Activated effector memory CD4-positive, alpha-beta T cell treated with Interleukin-2 at 50 U/mL for 16 hours (primary cell): ENCODE measurements around the gene VSX1.
A peak's percentile ranks its signal among the peaks of the same experiment; 100 is the strongest.

Source experiments
- DNase-seq: peaks from one replicate; pipeline ENCODE4 v3.0.0-alpha.2; 2020

Gene VSX1

DNA sequence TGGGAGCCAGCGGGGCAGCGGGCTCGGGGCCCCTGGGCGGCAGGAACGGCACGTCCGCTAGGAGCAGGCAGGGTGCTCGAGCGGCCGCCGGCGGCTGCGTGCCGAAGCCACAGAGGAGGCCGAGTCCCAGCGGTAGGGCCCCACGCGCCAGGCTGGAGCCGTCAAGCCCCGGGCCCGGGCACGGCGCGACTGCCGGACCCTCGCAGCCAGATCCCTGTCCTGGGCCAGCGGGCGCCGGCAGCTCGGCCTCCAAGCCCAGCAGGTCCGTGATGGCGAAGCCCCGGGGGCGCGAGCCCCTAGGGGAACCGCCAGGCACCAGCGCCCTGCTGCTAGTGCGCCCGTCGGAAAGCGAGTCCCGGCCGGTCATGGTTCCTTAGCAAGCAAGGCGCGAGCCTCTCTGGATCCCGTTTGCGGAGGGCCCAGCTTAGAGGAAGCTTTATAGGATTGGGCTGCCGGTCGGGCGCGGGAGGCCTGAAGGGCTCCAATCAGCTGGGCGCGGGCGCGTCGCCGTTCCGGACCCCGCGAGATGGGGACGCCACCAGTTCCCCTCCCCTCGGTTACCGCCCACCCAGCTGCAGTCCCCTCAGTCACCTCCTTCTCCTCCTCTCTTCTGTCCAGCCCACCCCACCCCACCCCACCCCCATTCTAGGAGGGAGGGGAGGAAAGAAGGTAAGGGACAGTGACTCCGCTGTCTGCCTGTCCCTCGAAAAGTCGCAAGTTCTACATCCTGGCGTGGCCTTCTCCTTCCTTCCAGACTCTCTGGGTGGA lies at the start of gene VSX1:
VSX1 (minus strand) TSS at position 412 of the 768 bp plus-strand sequence; CDS start at position 367, 45 bp downstream.
- DNase-seq = no peak

DNA sequence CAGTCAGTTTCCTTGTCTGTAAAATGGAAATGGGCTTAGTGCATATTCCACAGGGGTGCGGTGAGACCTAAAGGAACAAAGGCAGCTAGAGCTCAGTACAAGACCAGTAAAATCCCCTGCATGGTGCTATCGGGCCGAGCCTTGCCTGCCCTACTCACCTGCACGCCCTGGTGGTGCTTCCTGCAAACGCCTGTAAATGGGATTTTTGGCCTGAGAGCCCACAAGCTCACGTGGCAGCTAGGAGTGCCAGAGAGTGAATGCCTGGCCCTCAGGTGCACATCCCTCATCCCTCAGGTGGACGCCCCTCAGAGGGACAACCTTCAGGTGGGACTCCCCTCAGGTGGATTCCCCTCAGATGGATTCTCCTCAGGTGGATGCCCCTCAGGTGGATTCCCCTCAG lies 48.0 kb upstream of the VSX1 start:
- no peak for DNase-seq

DNA sequence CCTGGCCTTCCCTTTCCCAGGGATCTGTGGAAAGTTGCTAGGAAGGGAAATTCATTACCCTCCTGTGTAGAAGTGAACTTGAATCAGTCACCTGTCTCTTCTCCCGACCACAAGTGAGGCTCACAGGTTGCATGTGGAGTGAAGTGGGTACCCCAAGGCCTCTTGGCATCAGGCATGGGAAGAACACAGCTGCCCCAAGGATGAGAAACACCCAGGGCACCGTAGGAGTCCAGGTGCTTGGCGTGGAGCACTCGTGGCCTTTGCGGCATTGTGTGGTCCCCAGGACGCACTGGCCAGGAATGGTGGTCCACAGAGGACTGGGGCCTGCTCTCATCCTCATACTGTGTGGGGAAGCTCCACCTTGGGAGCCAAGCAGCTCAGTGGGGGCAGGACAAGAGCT lies 47.5 kb upstream of the VSX1 start:
- DNase-seq = no peak

DNA sequence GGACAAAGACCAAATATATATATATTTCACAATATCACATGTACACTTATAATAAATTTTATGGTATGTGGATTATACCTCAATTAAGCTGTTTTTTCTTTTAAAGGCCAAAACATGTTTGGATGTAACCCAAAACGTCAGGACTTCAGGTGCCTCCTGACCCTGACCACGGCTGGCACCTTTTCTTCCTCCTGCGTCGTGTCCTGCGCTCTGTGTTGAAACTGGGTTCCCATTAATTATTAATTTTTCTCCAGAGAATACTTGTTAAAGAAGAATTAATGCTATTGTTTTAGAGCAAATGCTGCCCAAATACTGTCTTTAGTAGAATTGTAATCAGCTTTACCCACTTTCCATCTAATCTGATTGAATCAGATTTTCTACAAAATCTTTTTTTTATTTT lies 46.7 kb upstream of the VSX1 start:
- no peak for DNase-seq

DNA sequence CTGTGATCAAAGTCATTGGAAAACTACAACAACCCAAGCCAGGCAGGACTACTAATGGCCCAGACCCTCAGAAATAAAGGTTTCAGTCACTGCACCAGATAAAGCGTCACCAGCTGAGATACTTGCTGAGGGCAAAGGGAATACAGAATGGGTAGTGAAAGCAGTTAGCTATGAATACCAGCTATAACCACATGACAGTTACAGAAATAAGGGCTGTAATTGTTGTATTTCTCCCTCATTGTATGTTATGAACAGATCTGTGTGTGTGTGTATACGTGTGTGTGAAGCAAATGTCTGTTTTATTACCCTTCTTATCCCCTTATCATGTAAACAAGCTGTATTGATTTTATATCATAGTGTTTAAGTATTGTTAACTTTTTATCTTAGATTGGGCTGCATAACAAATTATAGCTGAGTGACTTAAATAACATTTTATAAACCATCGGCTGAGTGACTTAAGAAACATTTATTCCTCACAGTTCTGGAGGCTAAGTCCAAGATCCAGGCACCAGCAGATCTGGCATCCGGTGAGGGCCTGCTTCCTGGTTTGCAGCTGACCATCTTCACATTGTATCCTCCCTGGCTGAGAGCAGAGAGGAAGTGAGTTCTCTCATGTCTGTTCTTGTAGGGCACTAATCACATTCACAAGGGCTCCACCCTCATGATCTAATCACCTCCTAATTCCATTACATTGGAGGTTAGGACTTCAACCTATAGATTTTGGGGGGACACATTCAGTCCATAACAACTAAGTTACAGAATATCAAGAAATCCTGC lies 46.0 kb upstream of the VSX1 start:
- no peak for DNase-seq

DNA sequence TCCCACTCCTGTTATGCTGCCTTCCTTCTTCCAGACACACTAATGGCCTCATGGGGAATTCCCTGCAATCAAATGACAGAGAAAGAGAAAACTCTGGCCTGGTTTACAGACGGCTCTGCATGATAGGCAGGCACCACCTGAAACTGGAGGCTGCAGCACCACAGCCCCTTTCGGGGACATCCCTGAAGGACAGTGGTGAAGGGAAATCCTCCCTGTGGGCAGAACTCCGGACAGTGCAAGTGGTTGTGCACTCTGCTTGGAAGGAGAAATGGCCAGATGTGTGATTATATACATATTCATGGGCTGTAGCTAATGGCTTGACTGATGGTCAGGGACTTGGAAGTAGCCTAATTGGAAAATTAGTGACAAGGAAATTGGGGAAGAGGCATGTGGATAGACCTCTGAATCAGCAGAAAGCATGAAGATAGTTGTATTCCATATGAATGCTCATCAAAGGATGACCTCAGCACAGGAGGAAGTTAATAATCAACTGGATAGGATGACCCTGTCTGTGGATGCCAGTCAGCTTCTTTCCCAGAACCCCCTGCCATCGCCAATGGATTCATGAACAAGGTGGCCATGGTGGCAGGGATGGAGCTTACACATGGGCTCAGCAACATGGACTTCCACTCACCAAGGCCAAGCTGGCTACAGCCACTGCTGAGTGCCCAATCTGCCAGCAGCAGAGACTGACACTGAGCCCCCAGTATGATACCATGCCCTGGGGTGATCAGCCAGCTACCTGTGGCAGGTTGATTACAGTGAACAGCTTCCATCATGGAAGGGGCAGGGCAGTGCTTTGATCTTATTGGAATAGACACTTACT lies 44.5 kb upstream of the VSX1 start:
- DNase-seq = no peak

DNA sequence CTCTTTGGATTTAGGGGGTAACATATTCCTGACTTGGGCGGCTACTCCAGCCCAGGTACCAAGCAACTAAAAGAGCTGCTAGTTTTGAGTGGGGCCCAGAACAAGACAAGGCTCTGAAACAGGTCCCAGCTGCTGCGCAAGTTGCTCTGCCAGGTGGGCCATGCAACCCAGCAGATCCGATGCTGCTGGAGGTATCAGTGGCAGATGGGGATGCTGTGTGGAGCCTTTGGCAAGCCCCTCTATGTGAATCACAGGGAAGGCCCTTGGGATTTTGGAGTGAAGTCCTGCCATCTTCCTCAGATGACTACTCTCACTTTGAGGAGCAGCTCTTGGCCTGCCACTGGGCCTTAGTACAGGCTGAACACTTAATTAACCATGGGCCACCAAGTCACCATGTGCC lies 43.7 kb upstream of the VSX1 start:
- DNase-seq = no peak

DNA sequence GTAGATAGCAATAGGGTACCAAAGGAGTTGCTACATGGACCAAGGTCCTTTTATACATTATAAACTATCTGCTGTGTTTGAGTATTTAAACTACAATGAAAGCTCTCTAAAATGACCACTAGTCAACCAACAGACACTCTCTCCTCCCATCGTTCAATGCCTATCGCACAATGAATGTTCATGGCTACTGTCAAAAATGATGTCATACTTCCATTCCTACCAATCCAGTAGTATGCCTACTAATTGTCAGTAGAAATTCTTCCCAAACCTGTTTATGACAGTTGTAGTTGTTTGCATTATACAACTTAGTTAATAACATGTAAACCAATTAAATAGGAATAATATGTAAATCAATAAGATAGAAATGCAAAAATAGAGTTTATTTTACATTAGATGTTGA lies 39.0 kb upstream of the VSX1 start:
- DNase-seq = no peak

DNA sequence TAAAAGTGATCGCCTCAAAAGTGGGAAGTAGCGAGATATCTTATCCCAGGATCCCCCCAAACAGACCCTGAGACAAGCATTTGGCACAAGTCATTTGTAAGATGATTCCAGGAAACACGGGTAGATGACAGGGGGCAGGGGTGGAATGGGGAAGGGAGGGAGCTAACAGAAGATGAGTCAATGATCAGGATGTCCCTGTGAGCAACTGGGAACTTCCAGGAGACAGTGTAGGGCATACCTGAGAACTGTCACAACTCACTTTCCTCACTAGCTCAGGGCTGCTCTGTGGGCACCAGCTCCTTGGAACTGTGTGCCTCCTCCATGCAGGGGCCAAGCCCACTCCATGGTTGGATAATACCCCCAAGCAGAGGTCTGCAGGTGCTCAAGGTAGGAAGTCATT lies 38.5 kb upstream of the VSX1 start:
- no peak for DNase-seq

DNA sequence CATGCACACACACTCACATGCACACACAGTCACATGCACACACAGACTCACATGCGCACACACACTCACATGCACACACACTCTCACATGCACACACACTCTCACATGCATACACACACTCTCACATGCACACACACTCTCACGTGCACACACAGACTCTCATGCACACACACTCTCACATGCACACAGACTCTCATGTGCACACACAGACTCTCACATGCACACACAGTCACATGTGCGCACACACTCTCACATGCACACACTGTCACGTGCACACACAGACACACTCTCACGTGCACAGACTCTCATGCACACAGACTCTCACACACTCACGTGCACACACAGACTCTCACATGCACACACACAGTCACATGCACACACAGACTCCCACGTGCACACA lies 36.6 kb upstream of the VSX1 start:
- no peak for DNase-seq

DNA sequence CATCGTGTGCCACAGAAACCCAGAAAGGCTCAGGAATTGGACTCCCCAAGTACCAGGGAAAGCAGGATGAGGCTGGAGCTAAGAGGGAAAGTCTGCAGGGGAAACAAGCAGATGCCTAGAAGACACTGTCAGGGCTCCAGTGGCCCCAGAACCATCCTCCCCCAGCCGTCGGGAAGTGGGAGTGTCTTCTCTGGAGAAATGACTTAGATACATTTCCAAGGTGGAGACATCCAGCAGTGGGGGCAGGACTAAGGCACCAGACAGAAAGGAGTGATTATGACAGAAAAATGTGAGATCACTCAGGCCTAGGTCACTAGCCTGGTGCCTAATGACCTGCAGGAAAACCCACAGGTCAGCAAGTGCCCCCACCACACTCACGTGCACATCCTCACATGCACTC lies 36.0 kb upstream of the VSX1 start:
- DNase-seq = no peak

DNA sequence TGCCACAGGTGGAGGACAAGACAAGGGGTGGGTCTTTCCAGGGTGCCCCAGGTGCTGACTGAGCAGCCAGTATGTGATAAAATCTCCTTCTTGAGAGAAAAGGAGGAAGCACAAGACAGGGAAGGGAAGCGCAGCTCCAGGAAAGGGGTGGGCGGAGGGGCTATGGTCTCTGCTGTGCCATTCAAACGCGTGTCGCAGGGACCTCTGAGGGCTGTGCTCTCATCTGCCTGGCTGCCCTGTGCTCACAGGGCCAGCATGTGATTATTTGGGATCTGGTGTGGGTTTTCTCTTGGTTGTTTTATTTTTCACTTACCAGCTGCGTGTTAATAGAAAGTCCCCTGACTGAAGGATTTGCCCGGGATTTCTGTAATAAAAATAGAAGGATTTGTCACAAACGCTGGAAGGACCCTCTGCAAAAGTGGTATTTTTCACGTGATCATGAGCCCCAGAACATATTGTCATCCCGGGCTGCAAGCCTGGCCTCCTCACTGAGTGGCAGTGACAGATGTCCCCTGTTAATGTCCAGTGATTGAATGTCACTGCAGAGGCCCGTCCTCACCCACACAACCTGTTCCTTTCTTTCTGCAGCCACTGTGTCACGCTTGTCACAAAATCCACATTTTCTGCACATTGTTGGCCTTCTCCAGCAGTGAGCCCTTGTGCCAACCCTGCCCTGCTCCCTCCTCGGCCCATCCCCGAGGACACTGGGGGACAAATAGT lies 35.0 kb upstream of the VSX1 start:
- DNase-seq = no peak

DNA sequence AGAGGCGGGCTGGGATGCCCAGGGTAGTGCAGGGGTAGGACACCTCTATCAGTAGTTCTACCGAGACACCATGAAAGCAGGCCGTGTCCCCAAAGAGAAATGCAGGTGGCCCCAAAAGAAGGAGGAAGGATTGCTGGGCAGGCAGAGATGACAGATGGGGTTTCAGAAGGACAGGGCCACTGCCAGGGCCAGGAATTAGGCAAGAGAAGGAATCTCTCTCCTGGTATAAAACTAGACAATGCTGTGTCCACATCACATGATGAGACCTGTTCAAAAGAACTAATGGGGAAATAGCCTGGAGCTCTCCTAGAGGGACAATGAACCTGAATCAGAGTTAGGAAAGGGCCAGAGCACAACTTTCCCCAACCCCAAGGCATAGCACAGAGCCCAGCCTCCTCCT lies 21.6 kb upstream of the VSX1 start:
- no peak for DNase-seq

DNA sequence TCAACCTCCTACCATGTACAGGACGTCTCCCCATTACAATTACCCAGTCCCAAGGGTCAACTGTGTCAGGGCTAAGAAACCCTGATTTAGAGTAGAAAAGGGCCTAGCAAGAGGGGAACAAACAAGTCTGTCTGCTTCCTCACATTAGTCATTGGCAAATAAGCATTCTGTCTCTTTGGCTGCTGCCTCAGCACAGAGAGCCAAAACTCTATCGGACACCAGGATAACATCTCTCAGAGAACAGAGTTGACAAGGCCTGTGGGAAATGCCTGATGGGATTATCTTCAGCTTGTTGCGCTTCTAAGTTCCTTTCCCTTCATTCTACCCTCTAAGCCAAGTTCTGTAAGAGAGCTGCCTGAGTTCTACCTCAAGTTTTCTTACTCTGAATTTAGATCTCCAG lies 19.0 kb upstream of the VSX1 start:
- DNase-seq = no peak

DNA sequence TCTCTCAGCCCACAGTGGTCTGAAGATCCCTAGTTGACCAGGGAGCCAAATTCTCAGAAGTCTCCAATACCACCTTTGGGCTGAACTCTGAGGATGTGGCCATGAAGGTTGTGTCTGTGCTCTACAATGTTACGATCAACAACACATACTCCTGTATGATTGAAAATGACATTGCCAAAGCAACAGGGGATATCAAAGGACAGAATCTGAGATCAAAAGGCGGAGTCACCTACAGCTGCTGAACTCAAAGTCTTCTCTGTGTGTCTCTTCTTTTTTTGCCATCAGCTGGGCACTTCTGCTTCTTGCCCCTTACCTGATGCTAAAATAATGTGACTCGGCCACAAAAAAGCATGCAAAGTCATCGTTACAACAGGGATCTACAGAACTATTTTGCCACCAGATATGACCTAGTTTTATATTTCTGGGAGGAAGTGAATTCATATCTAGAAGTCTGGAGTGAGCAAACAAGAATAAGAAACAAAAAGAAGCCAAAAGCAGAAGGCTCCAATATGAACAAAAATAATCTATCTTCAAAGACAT lies 17.7 kb upstream of the VSX1 start:
- no peak for DNase-seq

DNA sequence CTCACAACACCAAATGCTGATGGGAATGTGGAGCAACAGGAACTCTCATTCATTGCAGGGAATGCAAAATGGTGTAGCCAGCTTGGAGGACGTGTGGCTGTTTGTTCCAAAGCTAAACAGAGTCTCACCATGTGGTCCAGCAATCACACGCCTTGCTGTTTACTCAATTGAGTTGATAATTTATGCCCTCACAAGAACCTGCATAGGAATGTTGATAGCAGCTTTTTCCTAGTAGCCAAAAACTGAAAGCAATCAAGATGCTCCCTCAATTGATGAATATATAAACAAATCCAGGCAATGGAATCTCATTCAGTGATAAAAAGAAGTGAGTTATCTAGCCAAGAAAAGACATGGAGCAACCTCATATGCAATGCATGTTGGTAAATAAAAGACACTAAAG lies 15.6 kb upstream of the VSX1 start:
- DNase-seq = no peak

DNA sequence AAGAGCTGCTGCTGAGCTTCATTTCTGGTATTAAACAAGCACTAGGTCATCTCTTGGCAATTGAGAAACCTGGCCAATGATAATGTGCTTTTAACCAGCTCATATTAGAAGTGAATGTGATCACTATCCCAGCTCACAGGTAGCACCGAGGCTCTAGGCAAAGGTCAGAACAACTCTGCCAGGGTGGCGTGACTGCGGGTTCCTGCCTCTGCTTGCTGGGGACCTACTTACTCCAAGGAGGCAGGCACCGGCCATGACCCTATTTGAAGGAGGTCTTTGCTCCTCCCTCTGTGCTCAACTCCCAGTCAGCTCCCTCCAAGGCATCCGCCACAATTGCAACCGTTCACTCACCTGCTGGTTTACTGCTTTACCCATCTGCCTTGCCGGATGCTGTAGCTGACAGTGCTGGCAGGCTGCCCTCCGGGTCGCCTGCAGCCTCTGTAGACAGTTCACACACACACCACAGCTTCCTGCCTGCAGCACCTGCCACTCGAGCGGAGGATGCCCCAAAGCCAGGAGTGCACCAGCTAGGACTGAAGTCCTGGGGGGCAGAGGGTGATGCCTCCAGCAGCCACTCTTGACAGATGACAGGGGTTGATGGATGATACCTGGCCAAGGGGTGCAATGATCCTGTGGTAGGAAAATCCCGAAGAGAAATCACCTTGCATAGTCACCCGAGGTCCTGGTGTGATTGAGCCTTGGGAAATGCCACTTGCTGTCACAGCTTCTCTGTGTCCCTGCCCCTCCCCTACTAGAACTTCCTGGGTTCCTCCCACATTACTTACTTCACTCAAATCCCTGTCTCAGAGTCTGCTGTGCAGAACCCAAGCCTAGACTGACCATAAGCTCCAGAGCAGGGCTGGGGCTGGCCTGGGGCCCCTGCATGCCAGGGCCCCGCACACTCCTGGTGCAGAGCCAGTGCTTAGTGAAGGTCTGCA lies 8.8 kb upstream of the VSX1 start:
- DNase-seq = peak; percentile 65

DNA sequence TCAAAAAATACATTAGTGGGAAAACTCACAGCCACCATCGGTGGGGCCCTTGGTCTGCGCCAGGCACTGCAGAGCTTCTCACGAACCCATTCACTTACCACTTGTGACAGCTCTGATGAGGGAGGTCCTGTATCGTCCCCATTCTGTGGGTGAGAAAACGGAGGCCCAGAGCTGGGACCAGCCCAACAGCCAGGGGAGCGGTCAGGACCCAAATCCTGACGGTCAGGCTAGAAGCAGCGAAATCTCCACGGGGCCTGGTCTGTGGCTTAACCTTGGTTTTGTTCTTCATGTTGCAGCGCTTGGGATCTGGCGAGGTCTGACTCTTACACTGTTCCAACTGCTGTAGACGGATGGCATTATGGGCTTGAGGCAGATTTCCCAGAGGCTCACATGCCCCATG lies 7.7 kb upstream of the VSX1 start:
- no peak for DNase-seq

DNA sequence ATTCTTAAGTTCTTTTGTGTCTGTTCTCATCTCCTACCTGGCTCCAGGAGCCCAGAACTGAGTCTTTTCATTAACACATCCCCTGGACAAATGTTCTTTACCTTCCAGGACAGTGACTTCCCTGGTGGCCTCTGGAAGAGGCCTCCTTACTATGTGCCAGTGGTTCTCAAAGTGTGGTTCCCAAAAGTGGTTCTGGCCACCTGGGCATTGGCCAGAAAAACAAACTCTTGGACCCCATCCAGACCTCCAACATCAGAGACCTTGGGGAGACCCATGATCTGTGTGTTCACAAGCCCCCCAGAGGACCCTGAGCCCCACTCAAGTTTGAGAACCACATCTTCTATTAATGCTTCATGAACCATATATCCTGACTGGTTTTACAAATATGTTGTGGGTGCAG lies 7.2 kb upstream of the VSX1 start:
- DNase-seq = no peak

DNA sequence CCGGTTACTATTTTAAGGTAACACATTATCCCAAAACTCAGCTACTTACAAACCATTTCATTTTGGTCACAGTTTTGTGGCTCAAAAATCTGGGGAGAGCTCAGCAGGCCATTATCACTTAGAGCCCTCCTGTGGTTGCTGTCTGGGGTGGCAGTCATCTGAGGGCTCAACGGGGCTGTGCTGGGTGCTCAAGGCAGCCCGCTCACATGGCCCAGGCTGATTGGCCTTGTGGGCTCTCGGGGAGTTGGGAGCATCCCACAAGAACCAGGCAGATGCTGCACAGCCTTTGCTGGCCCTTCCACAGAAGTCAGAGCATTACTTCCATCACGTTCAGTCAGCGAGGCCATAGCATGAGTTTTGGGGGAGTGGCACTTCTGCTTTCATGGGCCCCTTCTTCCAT lies 6.3 kb upstream of the VSX1 start:
- no peak for DNase-seq

DNA sequence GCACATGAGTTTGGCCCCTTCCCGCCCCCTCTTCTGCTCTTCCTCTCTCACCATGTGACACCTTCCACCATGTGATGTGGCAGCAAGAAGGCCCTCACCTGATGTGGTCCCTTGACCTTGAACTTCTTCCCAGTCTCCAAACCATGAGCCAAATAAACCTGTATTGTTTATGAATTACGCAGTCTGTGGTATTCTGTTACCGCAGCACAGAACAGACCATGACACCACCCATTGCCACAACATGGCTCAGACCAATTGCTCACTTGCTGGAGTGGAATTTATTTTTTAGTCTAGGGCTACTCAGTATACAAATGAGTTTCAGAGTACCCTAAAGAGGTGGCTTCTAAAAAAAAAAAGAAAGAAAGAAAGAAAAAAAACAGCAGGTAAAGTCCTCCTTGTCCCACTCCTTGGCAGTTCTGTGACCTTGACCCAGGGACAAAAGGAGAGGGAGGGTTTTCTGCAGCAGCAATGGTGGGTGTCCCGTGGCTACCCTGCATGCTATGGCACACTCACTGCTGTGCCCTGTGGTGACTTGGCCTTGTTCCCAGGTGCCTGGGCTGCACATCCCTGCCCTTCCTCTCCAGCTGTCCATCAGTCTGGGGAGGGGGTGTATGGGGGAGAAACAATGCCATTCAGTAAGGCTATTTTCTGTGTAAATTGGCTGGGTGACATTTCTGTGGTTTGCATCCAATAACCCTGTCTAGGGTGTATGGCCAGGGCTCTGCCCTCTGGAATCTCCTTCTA lies 5.4 kb upstream of the VSX1 start:
- DNase-seq = no peak
